A673 (cell line): ENCODE results near the gene WNT2. TPM values are rescaled to one million over a fixed set of nuclear protein-coding genes. Genes with fewer than 3 reads are reported as not detected.

Experiments
- BruUV-seq: library from RNA; stranded (reverse); fragments of 400-500 nt; replicated peaks from 2 replicates; lab custom pipeline; 2021; lab: Mats Ljungman, UMichigan
- CTCF ChIA-PET: fragments of 300-600 bp; sonication (Branson Sonifier 250); formaldehyde crosslinking; loops from one replicate; lab custom pipeline; 2022; ENCODE audit warnings: antibody characterized with exemption; lab: Charles Lee
- POLR2A ChIA-PET: fragments of 300-600 bp; sonication (Branson Sonifier 250); formaldehyde crosslinking; loops from one replicate; lab custom pipeline; 2022; ENCODE audit warnings: antibody characterized with exemption; ENCODE audit not compliant: low non-redundant PET; lab: Charles Lee
- DNase-seq: peaks from one replicate; pipeline ENCODE4 v3.0.0-alpha.2; 2015; ENCODE audit warnings: low spot score
- H3K27ac ChIP-seq: fragments of 200-600 bp; sonication (generic); 2 replicates; pipeline ENCODE4 v1.5.1; 2016; ENCODE audit warnings: mixed run types, low read depth, mild to moderate bottlenecking, mixed read lengths, antibody characterized with exemption, low read length; ENCODE audit not compliant: poor library complexity, severe bottlenecking
- H3K27me3 ChIP-seq: fragments of 200-600 bp; sonication (generic); replicated peaks from 2 replicates; pipeline ENCODE4 v1.6.1; 2017; ENCODE audit warnings: mixed run types, low read depth, mild to moderate bottlenecking, mixed read lengths, antibody characterized with exemption, low read length; ENCODE audit not compliant: insufficient read depth, poor library complexity
- H3K36me3 ChIP-seq: fragments of 200-600 bp; sonication (generic); 2 replicates; pipeline ENCODE4 v1.6.1; 2016; ENCODE audit warnings: mixed run types, mild to moderate bottlenecking, mixed read lengths, antibody characterized with exemption, low read length; ENCODE audit not compliant: insufficient read depth, poor library complexity, severe bottlenecking
- H3K4me1 ChIP-seq: fragments of 200-600 bp; sonication (generic); 2 replicates; pipeline ENCODE4 v1.6.1; 2017; ENCODE audit warnings: mixed run types, mild to moderate bottlenecking, mixed read lengths, antibody characterized with exemption, low read length; ENCODE audit not compliant: insufficient read depth, poor library complexity, severe bottlenecking
- H3K4me3 ChIP-seq: fragments of 200-600 bp; sonication (generic); 2 replicates; pipeline ENCODE4 v1.5.1; 2016; ENCODE audit warnings: low read depth, mixed run types, mild to moderate bottlenecking, mixed read lengths, low read length; ENCODE audit not compliant: poor library complexity, severe bottlenecking
- H3K9me3 ChIP-seq: fragments of 200-600 bp; sonication (generic); 2 replicates; pipeline ENCODE4 v1.6.1; 2016; ENCODE audit warnings: mixed run types, low read depth, mild to moderate bottlenecking, mixed read lengths, antibody characterized with exemption, low read length; ENCODE audit not compliant: poor library complexity, severe bottlenecking
- EZH2 ChIP-seq: fragments of 200-600 bp; sonication (generic); IDR thresholded peaks from 2 replicates; pipeline ENCODE4 v1.6.1; 2017; ENCODE audit warnings: borderline replicate concordance, low read depth, mild to moderate bottlenecking, mixed read lengths, antibody characterized with exemption, low read length; ENCODE audit not compliant: poor library complexity, severe bottlenecking
- intact Hi-C: fragments of 100-400 bp; cut with micrococcal nuclease; formaldehyde crosslinking; loops from one replicate; pipeline ENCODE4 v1.10.0; 2022; ENCODE audit not compliant: unreplicated experiment
- total RNA-seq: library from RNA; stranded (reverse); gene quantifications from 2 replicates; pipeline ENCODE4 v1.2.3, GENCODE V29; 2021
- TF ChIP-seq, protein P1 (sequence below): fragments of 300-800, 200-600 bp; sonication (generic); conservative IDR thresholded peaks from 2 replicates; pipeline ENCODE4 v1.5.1; 2017; ENCODE audit warnings: low read depth, mild to moderate bottlenecking, antibody characterized with exemption, low read length, moderate library complexity, mixed read lengths

Gene WNT2
- total RNA-seq, 1 experiment from 2014 or later, result not detected

DNA sequence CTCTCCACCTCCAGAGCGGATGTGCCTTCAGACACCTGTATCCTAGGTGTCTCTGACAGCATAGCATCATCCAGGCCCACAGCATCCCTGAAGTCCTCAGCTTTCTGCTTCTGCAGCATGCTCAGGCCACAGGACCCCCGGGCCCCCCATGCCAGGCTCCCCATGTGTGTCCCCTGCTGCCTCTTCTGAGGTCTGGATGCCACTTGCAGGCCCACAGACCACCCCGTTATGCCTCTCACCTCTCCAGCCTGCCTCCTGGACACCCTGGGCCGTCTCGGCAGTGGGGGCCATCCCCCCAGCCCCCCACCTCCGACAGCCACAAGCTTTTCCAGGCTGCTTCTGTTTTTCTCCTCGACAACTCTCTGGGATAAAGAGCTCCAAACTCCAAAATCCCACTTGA is 84.4 kb downstream of the WNT2 start:
- no peaks in the 10 kb centered on the region for H3K36me3 ChIP-seq
- intact Hi-C loops, result no loop called here
- POLR2A ChIA-PET, result interaction anchor here (0.6 kb wide), 1 partner anchor 1077 kb away, joined by 8 read pairs; no protein-coding TSS in a partner anchor

DNA sequence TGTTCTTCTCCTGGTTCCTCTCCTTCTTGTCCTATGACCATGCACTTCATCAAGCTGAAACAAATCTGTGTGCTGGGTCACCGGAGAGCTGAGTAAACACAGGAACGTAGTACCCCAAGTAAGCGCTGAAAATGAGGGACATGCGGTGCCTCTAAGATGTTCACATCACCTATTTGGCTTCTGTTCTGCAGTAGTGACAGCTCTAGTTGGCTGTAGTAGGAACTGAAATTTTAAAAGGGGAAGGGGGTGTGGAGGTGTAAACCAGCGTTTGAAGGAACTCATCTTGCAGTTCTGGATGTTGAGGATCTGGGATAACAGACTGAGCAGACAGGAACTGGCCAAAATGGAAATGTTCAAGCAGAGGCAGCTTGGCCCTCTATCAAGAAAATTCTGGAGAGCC is 85.2 kb downstream of the WNT2 start:
- intact Hi-C loops, result no loop called here
- POLR2A ChIA-PET, result no interaction called here

More for the DNA sequence above, 84.4 kb downstream of the WNT2 start:
- Histone ChIP-seq H3K4me3 (no peak overlapping the region), H3K4me1 (no peaks in the 10 kb centered on the region), H3K27ac (no peak overlapping the region), H3K9me3 (no peaks in the 10 kb centered on the region), H3K27me3 (no peaks in the 10 kb centered on the region)
- CTCF ChIA-PET, result no interaction called here
- no TSS peak for BruUV-seq
- TF ChIP-seq, protein P1, sequence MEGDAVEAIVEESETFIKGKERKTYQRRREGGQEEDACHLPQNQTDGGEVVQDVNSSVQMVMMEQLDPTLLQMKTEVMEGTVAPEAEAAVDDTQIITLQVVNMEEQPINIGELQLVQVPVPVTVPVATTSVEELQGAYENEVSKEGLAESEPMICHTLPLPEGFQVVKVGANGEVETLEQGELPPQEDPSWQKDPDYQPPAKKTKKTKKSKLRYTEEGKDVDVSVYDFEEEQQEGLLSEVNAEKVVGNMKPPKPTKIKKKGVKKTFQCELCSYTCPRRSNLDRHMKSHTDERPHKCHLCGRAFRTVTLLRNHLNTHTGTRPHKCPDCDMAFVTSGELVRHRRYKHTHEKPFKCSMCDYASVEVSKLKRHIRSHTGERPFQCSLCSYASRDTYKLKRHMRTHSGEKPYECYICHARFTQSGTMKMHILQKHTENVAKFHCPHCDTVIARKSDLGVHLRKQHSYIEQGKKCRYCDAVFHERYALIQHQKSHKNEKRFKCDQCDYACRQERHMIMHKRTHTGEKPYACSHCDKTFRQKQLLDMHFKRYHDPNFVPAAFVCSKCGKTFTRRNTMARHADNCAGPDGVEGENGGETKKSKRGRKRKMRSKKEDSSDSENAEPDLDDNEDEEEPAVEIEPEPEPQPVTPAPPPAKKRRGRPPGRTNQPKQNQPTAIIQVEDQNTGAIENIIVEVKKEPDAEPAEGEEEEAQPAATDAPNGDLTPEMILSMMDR, result no peak
- no peak for TF ChIP-seq EZH2
- DNase-seq, result no peak

DNA sequence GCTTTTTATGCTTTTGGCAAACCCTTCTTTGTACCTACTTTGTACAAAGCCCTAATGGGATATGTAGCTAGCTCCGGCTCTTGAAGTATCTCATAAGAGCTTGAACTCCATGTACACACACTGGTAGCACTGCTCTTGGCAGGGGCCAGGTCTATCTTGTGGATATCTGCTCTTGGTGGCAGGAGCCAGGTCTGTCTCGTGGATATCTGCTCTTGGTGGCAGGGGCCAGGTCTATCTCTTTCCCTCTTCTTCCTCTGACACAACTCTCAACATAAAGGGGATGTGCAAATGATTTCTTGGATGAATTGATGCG is 91.9 kb downstream of the WNT2 start:
- POLR2A ChIA-PET, result no interaction called here
- no TSS peak for BruUV-seq

More for the DNA sequence above, 85.2 kb downstream of the WNT2 start:
- H3K36me3 ChIP-seq, result no peaks in the 10 kb centered on the region
- no peak overlapping the region for H3K4me3 ChIP-seq
- CTCF ChIA-PET, result no interaction called here
- no TSS peak for BruUV-seq
- H3K27ac ChIP-seq, result no peak overlapping the region
- H3K9me3 ChIP-seq, result no peaks in the 10 kb centered on the region
- no peak for TF ChIP-seq EZH2
- TF ChIP-seq, protein P1, result no peak
- H3K4me1 ChIP-seq, result no peaks in the 10 kb centered on the region
- H3K27me3 ChIP-seq, result no peaks in the 10 kb centered on the region
- DNase-seq, result no peak

More for the DNA sequence above, 91.9 kb downstream of the WNT2 start:
- intact Hi-C loops, result no loop called here
- Histone ChIP-seq H3K36me3 (no peaks in the 10 kb centered on the region), H3K27ac (no peak overlapping the region), H3K9me3 (no peaks in the 10 kb centered on the region), H3K27me3 (no peaks in the 10 kb centered on the region), H3K4me1 (no peaks in the 10 kb centered on the region), H3K4me3 (no peak overlapping the region)
- no peak for DNase-seq
- CTCF ChIA-PET, result no interaction called here
- TF ChIP-seq, protein P1, result no peak
- TF ChIP-seq EZH2, result no peak
